NCI-H82 treated with DMSO at 0.1 percent for 48 hours (cell line): ENCODE results near the gene KRTAP2-1.
"Not testable (repeated sequence)": the region's sequence is repeated elsewhere in the genome, so short reads cannot be mapped to it uniquely, and the experiment has no call there.

Source experiments
- DNase-seq: peaks from one replicate; lab custom pipeline; 2025; ENCODE audit not compliant: unreplicated experiment; lab: John Stamatoyannopoulos, UW

KRTAP2-1 gene

DNA sequence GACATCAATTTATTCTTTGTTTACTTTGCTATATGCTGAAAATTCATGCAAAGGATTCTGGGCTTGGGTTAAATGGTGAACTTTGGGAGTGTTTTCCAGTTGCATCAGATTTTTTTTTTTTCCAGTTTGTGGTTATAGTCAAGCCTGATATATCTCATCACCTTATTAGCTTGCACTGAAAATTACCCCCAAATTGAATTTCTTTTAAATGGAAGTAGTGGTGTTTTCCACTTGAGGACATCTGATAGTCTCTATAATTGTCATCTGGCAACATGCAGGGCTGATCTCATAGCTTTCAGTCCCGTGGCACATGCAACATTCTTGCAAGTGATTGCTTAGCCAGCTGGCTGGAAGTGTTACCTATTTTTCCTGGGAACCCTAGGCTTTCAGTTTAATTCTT, 33.5 kb downstream of the KRTAP2-1 start:
- DNase-seq = no peak

DNA sequence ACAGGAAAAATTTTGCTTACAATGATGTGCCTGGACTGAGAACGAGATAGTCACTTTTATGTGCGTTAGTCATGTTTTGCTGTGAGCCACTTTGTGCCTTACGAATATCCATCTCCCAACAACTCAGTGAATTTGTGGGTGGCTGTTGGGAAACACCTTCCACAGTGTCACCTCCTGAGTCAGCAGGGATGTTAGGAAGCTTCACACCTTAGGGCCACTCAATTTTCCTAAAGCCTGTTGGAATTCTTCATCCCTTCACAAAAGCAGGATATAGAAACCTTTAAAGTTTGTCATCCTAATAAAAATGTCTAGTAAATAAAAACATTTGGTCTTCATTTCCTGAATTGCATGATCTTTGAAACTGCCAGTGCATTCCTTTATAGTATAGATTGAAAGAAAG, 33.9 kb downstream of the KRTAP2-1 start:
- no peak for DNase-seq

DNA sequence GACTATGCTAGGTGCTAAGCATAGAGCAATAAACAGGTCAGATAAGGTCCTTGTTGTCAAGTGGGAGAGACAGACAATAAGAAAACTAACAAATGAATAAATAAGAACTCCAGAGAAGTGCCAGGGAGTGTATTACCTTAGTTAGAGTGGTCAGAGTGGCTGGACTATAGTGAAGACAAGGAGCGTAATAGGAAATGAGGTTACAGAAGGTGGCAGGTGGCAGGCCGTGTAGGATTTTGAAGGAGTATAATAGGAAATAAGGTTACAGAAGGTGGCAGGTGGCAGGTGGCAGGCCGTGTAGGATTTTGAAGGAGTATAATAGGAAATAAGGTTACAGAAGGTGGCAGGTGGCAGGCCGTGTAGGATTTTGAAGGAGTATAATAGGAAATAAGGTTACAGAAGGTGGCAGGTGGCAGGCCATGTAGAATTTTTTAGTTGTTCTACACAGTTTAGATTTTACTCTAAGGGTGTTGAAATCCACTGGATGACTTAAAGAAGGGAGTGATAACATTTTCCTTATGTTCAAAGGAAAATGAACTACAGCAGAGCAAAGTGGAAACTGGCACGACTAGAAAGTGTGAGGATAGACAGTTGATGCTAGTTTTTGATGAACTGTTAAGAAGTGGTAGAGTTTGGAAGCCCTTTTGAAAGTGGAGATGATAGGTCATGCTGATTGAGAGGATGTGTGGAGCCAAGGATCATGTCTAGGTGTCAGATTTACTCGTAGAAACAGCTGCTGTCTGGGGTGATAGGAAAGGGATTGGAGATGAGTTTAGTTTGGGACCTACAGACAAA, 34.6 kb downstream of the KRTAP2-1 start:
- no peak for DNase-seq

DNA sequence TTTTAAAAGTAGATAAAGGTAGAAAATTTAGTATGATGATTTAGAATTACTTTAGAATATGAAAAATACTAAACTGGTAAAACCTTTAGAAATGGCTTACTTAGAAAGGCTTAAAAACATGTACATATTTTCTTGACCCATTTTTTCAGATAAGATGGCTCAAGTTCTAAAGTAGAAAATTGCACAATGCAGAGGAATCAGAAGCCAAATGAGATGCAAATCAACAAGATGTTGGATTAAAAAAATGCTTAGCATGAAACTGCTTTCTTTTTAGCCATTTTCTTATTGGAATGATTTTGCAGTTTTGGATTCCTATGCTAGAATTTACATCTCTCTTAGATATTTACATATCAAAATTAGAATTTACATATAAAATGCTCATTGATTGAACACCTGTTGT, 36.7 kb downstream of the KRTAP2-1 start:
- no peak for DNase-seq

DNA sequence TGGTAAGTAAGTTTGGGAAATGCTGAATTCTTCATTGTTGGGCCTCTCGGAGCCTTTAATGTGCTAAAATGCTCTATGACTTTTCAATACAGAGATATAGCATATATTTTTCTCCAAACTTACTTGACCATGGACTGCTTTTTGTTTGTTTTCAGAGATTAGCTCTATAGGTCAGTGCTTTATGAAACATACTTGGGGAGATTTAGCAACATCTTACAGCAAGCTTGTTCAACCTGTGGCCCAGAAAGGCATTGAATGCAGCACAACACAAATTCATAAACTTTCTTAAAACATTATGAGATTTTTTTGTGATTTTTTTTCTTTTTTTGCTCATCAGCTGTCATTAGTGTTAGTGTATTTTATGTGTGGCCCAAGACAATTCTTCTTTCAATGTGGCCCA, 37.2 kb downstream of the KRTAP2-1 start:
- DNase-seq = no peak

DNA sequence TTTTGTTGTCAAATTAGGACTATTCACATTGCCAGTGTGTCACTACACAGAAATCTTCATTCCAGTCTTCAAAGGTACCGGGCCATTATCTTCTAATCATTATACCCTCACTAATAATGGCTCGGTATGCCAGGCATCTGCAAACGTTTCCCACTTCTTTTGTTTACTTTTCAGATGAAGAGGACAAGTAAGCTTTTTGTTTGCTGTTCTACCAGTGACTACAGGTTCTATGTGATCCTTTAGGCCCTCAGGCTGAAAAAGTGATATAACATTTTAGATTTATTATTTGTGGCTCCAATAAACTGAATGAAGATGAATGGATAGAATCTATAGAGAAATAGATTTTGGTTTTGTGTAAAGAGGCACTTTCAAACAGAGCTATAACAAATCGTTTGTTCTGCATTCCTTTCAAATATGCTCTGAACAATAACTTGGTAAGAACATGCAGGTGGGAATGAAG, 37.8 kb downstream of the KRTAP2-1 start:
- no peak for DNase-seq

DNA sequence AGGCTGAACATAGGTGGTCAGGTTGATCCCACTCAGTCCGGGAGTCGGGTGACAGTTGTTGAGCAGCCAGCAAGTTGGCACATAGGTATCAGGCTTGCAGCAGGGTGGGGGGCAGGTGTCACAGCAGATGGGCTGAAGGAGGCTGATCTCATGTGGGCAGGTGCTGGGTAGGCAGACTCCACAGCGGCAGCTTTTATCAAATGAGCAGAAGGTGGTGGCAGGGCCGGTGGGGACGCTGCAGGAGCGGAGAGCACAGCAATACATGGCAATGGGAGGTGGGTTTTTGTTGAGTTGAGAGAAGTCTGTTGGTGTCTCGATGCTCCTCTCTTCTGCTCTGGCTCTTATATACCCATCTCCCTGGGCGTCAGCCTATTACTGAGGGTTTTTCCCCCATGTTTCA, 38.3 kb downstream of the KRTAP2-1 start, which contains the start of gene KRTAP3-1:
Gene KRTAP3-1 (minus strand): TSS at position 318 of the 400 bp plus-strand sequence. CDS start 54 bp downstream, at position 264.
- DNase-seq = no peak

DNA sequence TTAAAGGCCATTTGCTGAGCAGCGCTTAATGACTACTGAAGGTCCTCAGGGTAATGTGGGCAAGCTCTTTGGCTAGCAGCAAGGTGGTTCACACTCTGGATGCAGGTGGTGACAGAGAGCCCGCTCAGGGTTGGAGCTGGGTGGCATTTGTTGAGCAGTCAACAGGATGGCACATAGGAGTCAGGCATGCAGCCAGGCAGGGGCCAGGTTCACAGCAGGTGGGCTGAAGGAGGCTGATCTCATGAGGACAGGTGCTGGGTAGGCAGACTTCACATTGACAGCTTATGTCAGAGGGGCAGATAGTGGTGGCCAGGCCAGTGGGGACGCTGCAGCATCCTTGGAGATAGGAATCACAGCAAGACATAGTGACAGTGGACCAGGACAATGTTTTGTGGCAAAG, 42.7 kb downstream of the KRTAP2-1 start:
- DNase-seq = no peak

DNA sequence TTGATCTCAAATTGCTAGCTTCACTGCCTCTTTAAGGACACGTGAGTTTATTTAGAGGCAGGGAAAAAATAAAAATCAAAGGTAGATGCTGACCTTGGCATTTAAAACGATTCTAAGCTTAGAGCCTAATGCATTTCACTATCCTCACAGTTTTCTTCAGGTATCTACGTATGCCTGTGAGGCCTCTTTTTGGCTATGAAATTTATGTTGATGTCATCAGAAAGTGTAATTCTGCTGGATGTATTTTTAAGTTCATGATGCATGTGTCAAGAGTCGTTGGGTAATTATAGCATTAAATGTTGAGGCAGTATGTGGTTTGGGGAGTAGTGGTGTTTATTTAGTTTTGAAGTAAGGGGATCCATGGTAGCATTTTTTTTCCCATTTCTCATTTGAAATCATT, 43.2 kb downstream of the KRTAP2-1 start:
- no peak for DNase-seq

DNA sequence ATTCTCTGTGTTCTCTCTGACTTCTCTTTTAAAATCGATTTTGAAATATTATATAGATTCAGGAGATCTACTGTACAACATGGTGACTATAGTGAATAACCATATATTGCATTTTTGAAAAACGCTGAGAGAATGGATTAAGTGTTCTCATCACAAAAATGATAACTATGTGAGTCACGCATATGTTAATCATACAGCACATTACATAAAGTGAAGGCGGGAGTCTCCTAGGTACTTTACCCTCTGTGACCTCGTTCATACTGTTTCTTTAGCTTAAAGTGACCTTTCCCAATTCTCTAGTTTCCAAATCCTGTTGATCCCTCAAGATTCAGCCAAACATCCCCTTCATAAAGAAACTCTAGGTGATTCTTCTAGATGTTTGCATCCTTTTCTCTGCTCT, 44.3 kb downstream of the KRTAP2-1 start:
- DNase-seq = no peak

DNA sequence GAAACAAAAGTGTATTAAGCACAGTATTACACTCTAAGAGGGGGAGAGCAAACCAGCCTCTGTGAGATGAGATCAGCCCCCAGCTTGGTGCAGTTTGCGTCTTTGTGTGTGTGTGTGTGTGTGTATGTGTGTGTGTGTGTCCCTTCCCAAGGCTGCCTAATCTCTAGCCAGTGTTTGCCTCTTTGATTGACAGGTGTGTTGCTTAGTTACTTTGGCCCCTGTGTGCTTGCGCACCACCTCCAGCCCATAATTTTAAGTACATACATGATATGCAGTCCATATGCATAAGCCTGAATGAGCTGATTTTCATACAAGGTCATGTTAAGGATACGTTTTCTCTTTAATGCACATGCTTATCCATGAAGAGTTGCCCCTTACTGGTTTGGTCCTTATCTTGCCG, 45.3 kb downstream of the KRTAP2-1 start:
- no peak for DNase-seq

DNA sequence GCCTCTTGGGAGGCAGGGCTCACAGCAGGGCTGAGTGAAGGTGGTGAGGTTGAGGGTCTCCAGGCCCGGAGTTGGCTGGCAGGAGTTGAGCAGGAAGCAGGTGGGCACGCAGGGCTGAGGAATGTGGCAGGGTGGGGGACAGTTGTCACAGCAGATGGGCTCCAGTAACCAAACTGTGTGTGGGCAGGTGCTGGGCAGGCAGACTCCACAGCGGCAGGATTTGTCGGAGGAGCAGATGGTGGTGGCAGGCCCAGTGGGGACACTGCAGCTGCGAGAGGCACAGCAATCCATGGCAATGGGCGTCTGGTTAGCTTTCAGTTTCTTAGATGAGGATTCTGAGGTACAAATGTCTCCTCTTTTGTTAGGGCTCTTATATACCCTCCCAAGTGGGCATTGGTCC, 47.6 kb downstream of the KRTAP2-1 start, which contains the start of gene KRTAP3-2:
Gene KRTAP3-2 (minus strand): TSS at position 344 of the 400 bp plus-strand sequence. CDS start 53 bp downstream, at position 291.
- not testable (repeated sequence) for DNase-seq

DNA sequence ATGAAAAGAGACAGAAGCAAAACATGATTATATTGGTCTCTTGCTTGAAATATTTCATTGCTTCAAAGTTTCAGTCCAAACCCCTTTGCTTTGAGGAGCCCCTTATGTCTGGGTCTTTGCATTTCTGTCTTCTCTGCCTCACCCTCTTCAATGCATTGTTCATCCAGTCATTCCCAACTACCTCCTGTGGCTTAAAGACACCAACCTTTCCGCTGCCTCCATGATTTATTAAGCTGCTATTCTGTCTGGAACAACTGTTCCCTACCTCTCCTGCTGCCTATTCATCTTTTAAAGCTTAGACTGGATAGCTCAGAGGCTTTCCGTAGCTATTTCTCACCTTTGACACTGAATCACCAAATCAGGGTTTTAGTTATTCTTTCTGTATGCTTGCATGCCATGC, 49.8 kb downstream of the KRTAP2-1 start:
- DNase-seq = no peak

DNA sequence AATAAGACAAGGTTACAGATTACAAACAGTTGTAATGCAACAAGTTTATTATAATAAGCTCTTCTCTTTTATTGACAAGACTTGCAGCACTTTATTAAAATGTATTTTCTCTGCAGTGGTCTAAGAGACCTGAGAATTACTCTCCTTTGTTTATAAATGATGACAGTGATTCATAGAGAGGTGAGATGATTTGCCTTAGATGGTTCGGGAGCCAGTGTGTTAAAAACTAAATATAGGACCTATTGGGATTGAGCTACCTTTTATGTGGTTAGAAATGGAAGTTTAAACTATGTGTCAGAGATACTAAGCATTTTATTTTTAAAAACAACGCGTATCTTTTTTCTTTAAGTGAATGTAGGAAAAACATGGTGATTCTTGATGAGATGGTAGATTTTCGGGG, 50.3 kb downstream of the KRTAP2-1 start:
- DNase-seq = no peak
